Measurements from ENCODE around the gene CPNE9.
"Not testable (repeated sequence)": the region's sequence is repeated elsewhere in the genome, so short reads cannot be mapped to it uniquely, and the experiment has no call there.

Gene CPNE9

GRCh38 chr3:9749645-9750555 lies 46.3 kb downstream of the CPNE9 start, which contains the start of gene OGG1:
TSS of gene OGG1 (plus strand) at chr3:9749952. CDS start at chr3:9750287, 335 bp downstream.
- DNase-seq: peak; percentile 90

DNA sequence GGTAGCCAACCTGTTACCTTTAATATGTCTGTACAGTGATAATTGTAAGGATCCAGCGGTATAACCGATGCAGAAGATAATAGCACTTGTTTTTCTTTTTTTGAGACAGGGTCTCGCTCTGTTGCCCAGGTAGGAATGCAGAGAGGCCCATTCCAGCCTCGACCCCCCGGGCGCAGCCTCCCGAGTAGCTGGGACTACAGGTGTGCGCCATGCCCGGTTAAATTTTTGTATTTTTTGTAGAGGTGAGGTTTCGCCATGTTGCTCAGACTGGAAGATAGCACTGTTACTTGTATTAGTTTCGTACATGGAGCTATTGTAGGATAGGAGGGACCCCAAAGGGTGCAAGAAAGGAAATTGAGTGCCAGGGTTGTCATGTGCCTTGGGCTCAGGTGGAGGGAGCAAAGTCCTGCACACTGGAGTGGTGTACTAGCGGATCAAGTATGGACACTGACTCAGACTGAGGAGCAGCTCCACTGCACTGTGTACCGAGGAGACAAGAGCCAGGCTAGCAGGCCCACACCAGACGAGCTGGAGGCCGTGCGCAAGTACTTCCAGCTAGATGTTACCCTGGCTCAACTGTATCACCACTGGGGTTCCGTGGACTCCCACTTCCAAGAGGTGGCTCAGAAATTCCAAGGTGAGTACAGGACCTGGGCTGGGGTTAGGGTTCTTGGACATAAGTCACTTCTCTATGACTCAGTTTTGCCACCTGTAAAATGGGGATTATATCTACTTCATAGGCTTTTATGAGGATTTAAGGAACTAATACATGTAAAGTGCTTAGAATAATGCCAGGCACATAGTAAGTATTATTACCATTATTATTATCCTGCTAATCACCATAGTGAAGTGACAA lies 47.2 kb downstream of the CPNE9 start:
- no peak for DNase-seq

- DNase-seq: no peak
Observed at GRCh38 chr3:9754678-9755077, 51.0 kb downstream of the CPNE9 start.

- no peak for DNase-seq
Observed at GRCh38 chr3:9757427-9757826, 53.8 kb downstream of the CPNE9 start.

GRCh38 chr3:9760779-9761505 lies 57.3 kb downstream of the CPNE9 start:
- DNase-seq: no peak

- DNase-seq: no peak
Observed at GRCh38 chr3:9761919-9762318, 58.3 kb downstream of the CPNE9 start.

DNA sequence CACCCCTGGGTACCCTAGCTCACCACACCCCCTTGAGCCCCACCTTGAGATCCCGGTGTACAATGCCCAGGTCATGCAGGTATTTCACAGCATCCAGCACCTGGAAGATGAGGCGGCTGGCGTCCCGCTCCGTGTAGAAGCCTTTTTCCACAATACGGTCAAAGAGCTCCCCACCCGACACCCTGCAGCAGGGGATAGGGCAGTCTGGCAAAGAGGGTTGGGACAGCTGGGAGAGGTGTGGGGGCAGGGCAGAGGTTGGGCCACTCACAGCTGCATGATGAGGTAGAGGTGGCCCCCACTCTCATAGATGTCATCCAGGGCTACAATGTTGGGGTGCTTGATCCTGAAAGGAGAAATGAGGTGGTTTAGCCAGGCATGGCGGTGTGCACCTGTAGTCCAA lies 59.2 kb downstream of the CPNE9 start:
- DNase-seq: no peak

DNA sequence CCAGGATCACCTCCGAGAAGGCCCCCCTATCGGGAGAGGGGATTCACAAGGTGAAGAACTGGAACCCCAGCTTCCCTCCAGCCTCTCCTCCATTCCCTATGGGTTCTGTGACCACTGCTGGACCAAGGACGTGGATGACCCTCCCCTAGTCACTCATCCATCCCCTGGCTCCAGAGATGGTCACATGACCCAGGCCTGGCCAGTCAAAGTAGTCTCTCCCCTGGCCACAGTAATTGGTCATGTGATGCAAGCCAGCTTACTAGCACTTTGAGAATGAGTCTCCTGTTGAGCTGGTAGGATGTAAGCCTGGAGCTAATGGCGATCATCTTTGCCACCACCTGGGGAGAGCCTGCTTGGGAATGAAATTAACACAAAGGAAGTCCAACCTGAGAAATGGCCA lies 62.2 kb downstream of the CPNE9 start:
- no peak for DNase-seq

DNA sequence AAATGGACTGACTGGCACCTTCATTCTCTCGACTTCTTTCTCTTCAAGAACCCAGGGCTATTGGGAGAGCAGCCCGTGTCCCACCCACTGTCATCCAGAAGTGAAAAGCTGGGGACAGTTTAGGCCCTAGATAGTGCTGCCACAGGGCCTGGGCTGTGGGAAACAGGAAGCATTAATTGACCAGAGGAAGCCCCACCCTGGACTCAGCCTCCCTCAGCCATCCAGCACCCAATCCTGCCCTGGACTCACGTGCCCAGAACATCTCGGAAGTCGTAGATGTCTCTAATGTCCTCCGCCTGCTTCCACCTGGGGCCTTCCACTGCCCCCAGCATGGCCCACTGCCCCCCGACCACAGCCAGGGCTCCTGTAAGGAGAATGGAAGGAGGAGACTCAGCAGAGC lies 63.8 kb downstream of the CPNE9 start:
- no peak for DNase-seq

DNA sequence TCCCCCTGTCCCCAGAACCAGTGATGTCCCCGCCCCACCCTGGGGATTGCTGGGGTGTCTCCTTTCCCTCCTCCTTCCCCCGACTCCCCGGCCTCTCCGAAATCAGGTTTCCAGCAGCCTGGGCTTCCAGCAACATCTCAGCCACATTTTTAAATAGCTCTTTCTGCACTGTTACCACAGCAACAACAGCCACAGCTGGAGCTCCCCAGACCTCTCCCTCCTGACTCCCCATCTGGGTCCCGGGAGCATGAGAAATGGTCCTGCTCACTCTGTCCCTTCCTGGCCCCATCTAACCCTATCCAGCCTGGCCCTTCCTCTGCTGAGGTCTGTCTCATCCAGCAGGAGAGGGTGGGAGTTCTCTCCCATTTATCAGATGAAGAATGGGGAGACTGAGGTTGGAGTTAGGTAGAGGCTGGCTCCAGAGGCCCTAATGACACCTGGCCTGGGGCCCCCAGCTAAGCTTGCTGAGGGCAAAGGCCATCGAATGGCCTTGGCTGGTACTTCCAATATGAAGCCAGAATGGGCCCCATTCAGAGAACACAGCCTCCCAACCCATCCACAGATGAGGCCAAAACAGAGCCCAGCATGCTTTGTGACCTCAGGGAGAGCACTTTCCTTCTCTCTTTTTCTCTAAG lies 64.6 kb downstream of the CPNE9 start:
- DNase-seq: no peak

GRCh38 chr3:9769012-9769411 lies 65.4 kb downstream of the CPNE9 start:
- no peak for DNase-seq

DNA sequence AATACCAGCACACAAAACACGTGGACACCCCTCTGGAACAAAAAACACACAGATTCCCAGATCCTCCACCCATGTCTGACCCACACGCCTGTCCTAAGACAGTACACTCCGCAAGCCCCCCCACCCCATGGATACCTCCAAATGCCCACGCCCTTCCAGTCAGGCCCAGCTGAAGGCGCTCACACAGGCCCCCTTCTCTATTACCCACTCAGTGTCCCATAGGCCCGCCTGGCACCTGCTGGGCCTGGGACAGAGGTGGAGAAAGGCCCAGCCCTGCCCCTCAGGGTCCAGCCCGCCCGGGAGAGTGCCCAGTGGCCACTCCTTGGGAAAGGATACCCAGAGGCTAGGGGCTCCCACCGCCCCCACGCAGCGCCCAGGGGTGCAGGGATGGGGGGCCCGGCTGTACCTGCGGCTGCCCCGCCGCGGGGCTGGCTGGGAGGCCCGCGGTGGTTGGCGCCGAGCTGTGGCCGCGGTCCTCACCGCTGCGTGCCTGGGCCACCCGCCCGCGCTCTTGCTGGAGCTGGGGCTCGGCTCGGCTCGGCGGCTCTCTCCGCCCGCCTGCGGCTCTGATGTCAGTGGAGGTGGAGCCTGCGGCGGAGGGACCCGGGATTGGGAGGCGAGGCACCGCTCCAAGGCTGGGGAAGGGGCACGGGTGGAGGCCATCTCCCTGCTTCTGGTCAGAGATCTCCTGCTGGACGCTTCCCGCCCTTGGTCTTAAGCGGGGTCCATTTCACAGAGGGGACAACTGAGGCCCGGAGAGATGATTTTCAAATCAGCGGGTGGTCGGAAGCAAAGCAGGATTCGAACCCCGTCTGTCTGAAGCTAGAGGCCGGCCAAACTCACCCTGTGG lies 66.0 kb downstream of the CPNE9 start, which contains the start of gene CAMK1:
Gene CAMK1, minus strand, starts transcription at position 522 of the 850 bp plus-strand sequence. CDS start 2,198 bp downstream, outside the sequence.
- peak; percentile 63 for DNase-seq

GRCh38 chr3:9770276-9770812 lies 66.7 kb downstream of the CPNE9 start:
- no peak for DNase-seq

- not testable (repeated sequence) for DNase-seq
Observed at GRCh38 chr3:9771007-9771406, 67.4 kb downstream of the CPNE9 start.

DNA sequence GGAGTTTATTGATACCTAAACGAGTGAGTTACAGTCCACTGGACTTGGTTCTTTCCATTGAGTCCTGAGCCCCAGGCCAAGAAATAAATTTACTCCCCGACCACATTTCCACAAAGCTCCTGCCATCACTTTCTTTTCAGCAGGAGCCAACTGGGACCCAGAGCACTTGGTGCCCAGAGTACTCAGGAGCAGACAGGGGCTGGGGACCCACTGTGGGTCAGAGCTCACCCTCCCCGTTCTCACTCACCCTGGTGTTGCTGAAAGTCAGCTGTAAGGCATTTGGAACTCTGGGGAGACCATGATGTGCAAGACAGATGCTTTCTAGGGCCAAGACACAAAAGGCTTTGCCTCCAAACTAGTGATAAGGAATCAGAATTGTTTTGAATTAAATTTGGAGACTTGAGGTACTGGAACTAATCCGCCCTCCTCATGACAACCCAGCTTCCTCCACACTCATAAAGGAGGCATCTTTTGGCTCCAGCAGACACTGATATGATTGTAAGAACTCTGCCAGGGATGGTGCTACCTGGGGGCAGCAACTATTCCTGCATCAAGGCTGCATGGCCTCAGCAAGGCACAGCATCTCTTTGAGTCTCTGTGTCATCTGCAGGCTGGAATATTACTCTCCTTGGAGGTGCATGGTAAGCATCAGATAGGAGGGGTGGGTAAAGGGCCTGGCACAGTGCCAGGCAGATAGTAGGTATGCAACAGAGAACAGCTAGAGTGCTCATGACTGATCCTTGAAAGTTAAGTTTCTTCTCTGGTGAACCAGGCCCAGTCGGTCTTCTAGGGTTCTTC lies 73.5 kb downstream of the CPNE9 start:
- DNase-seq: no peak

DNA sequence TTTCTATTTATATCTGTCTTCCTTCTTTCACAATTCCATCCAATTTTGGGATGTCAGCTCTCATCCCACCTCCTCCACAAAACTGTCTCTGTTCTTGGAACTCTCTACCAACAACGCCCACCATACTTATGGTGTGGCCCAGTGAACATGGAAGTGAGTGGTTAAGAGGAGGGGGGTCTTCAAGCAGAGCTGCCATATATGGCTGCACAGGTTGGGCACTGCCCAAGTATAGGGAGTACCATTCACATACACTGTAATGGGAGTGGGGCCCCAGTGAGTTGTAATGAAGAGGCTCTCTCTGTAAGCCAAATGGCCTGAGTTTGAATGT lies 74.0 kb downstream of the CPNE9 start:
- DNase-seq: no peak

GRCh38 chr3:9778143-9779074 lies 74.8 kb downstream of the CPNE9 start:
- DNase-seq: peak; percentile 52

DNA sequence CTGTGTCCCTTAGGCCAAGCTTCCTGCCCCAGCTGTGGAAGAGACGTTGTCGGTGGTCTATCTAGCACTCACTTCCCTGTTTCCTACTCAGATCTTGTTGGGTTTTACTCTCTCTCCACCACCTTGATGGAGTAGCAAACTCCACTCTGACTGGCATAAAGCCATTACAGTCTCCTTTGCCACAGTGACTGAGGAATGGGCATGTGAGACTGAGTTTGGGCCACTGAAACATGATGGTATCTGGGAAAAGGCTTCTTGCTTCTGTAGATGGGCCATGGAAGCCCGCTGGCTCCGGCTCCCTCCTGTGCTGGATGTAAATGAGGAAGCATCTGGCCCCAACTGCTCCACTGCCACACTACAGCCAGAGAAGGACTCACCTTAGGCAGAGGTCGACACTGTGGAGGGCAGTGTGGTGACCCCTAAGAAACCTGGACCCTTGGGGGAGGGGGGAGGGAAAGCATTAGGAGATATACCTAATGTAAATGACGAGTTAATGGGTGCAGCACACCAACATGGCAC lies 75.5 kb downstream of the CPNE9 start:
- no peak for DNase-seq
